Measurements from ENCODE around the gene DSC1. TPM values are rescaled to one million over a fixed set of nuclear protein-coding genes. Genes with fewer than 3 reads are reported as not detected.

Gene DSC1
- total and polyA plus RNA-seq, 4 donors: 0.09 TPM; not detected in 3

GRCh38 chr18:31099450-31100230 lies 63.0 kb downstream of the DSC1 start:
- Histone ChIP-seq H3K36me3 (ENCODE audit: control insufficient read depth in 4 of 4, insufficient read depth in 4 of 4, low read length in 4 of 4) (no peaks in the 10 kb centered on the region), H3K4me1 (ENCODE audit: control insufficient read depth in 5 of 5, insufficient read depth in 5 of 5, low read length in 5 of 5) (peaks cover 2 to 7% (median 5%) of the 10 kb centered on the region in 5 donors), H3K27ac (ENCODE audit: low read depth in 1 of 2, low read length in 1 of 2) (no peak overlapping the region), H3K27me3 (ENCODE audit: control insufficient read depth in 3 of 3, insufficient read depth in 3 of 3, low read length in 2 of 3) (peaks cover 0 to 16% (median 15%) of the 10 kb centered on the region in 3 donors), H3K9ac (ENCODE audit: insufficient read depth in 1 of 2, low read length in 2 of 2) (no peak overlapping the region), H3K9me3 (ENCODE audit: control insufficient read depth in 4 of 4, insufficient read depth in 3 of 4, low read length in 3 of 4) (no peaks in the 10 kb centered on the region), H3K4me3 (no peak overlapping the region)
- ATAC-seq (ENCODE audit: insufficient read depth, low FRiP score) (no peak), DNase-seq (no peak)
- no peak for TF ChIP-seq CTCF (IDR thresholded peaks at IDR 0.05; ENCODE audit: control extremely low read depth, extremely low read depth)
- WGBS, 2 donors: 91 to 92% methylated on average over 10 of the region's 10 CpGs

- no peak for ATAC-seq (ENCODE audit: insufficient read depth, low FRiP score)
- no peak overlapping the region for H3K4me3 ChIP-seq
- H3K36me3 ChIP-seq (ENCODE audit: control insufficient read depth in 4 of 4, insufficient read depth in 4 of 4, low read length in 4 of 4): no peaks in the 10 kb centered on the region
- H3K27me3 ChIP-seq (ENCODE audit: control insufficient read depth in 3 of 3, insufficient read depth in 3 of 3, low read length in 2 of 3): peaks cover 0 to 16% (median 15%) of the 10 kb centered on the region in 3 donors
- TF ChIP-seq CTCF (IDR thresholded peaks at IDR 0.05; ENCODE audit: control extremely low read depth, extremely low read depth): no peak
- no peaks in the 10 kb centered on the region for H3K9me3 ChIP-seq (ENCODE audit: control insufficient read depth in 4 of 4, insufficient read depth in 3 of 4, low read length in 3 of 4)
- no peak overlapping the region for H3K27ac ChIP-seq (ENCODE audit: low read depth in 1 of 2, low read length in 1 of 2)
- no peak for DNase-seq
- H3K4me1 ChIP-seq (ENCODE audit: control insufficient read depth in 5 of 5, insufficient read depth in 5 of 5, low read length in 5 of 5): peaks cover 0 to 7% (median 5%) of the 10 kb centered on the region in 5 donors
- no peak overlapping the region for H3K9ac ChIP-seq (ENCODE audit: insufficient read depth in 1 of 2, low read length in 2 of 2)
Measured at GRCh38 chr18:31098878-31099277, 63.8 kb downstream of the DSC1 start.

GRCh38 chr18:31097666-31098065 lies 65.0 kb downstream of the DSC1 start:
- WGBS, 2 donors: 64 to 73% methylated on average over 3 of the region's 3 CpGs
- ATAC-seq (ENCODE audit: insufficient read depth, low FRiP score) (no peak), DNase-seq (no peak)
- Histone ChIP-seq H3K4me1 (ENCODE audit: control insufficient read depth in 5 of 5, insufficient read depth in 5 of 5, low read length in 5 of 5) (peaks cover 0 to 7% (median 5%) of the 10 kb centered on the region in 5 donors), H3K36me3 (ENCODE audit: control insufficient read depth in 4 of 4, insufficient read depth in 4 of 4, low read length in 4 of 4) (no peaks in the 10 kb centered on the region), H3K9ac (ENCODE audit: insufficient read depth in 1 of 2, low read length in 2 of 2) (no peak overlapping the region), H3K27me3 (ENCODE audit: control insufficient read depth in 3 of 3, insufficient read depth in 3 of 3, low read length in 2 of 3) (peaks cover 0 to 15% (median 15%) of the 10 kb centered on the region in 3 donors), H3K4me3 (no peak overlapping the region), H3K9me3 (ENCODE audit: control insufficient read depth in 4 of 4, insufficient read depth in 3 of 4, low read length in 3 of 4) (no peaks in the 10 kb centered on the region), H3K27ac (ENCODE audit: low read depth in 1 of 2, low read length in 1 of 2) (no peak overlapping the region)
- TF ChIP-seq CTCF (IDR thresholded peaks at IDR 0.05; ENCODE audit: control extremely low read depth, extremely low read depth): no peak

Measured in lung (tissue), 12 donors.